Fibroblast of gingiva (primary cell): ENCODE measurements around the gene ADSS1.

Experiments
- DNase-seq: peaks from one replicate; pipeline ENCODE4 v3.0.0-alpha.2; 2011; ENCODE audit warnings: low read depth

ADSS1 gene

GRCh38 chr14:104795781-104796686, 72.0 kb downstream of the ADSS1 start:
- peak; percentile 50 for DNase-seq

- DNase-seq, result no peak
These were observed 72.7 kb downstream of the ADSS1 start for GRCh38 chr14:104796687-104797081.
